Measurements from ENCODE around the gene ILDR2. TPM values are rescaled to one million over a fixed set of nuclear protein-coding genes. Genes with fewer than 3 reads are reported as not detected.

ILDR2 gene
- total and polyA plus RNA-seq, 10 of the 15 experiments (the other 5 are each of a cell fraction or from before 2014, with no cell fraction given), result 0.05 to 5.3 (median 1.9) TPM

GRCh38 chr1:166911624-166912023 lies 63.7 kb downstream of the ILDR2 start:
- 39% methylated on average over 1 of the region's 1 CpG for WGBS (ENCODE audit: insufficient coverage, insufficient replicate concordance, low lambda C conversion rate, missing lambda C conversion rate)
- ATAC-seq, result no peak
- no peak for TF ChIP-seq ATF2 (IDR thresholded peaks at IDR 0.05; ENCODE audit: low read length)
- TF ChIP-seq MYB (IDR thresholded peaks at IDR 0.05; ENCODE audit: borderline replicate concordance, low read depth, low read length), result no peak
- TF ChIP-seq POLR2AphosphoS2 (IDR thresholded peaks at IDR 0.05; ENCODE audit: low read depth, low read length), result no peak
- TF ChIP-seq POLR2A (IDR thresholded peaks at IDR 0.05; ENCODE audit: low read depth, low read length), result no peak
- no peak for TF ChIP-seq ESRRA (IDR thresholded peaks at IDR 0.05; ENCODE audit: low read length)
- TF ChIP-seq TAF1 (IDR thresholded peaks at IDR 0.05; ENCODE audit: borderline replicate concordance, low read depth, low read length), result no peak
- CTCF ChIA-PET, result interaction anchor here (0.8 to 17.1 kb wide), 5 partner anchors 10 to 308 kb away, joined by 4 to 734 read pairs (median 17); partner anchors contain the start of gene POU2F1
- H3K79me2 ChIP-seq (ENCODE audit: control insufficient read depth, insufficient read depth, low read length), result no peaks in the 10 kb centered on the region
- POLR2A ChIA-PET, result interaction anchor here (1.4 kb wide), 1 partner anchor 146 kb away, joined by 3 read pairs; no protein-coding TSS in a partner anchor
- SMC1A ChIA-PET (ENCODE audit: uncharacterized antibody, unreplicated experiment), result interaction anchor here (0.6 to 19.2 kb wide), 5 partner anchors 15 to 175 kb away, joined by 3 to 384 read pairs (median 4); no protein-coding TSS in a partner anchor
- H3K9ac ChIP-seq (ENCODE audit: control insufficient read depth, insufficient read depth, low read length), result no peak overlapping the region
- intact Hi-C loops (cut with micrococcal nuclease; ENCODE audit: unreplicated experiment) (loop anchor here (5.0 to 10.0 kb wide), 3 partner anchors 211 to 623 kb away; no protein-coding TSS in a partner anchor), in situ Hi-C loops (cut with MboI) (loop anchor here (10.0 kb wide), 1 partner anchor 533 kb away; no protein-coding TSS in a partner anchor)
- H3K27me3 ChIP-seq (replicated peaks in 1 of 2; ENCODE audit: control insufficient read depth in 2 of 2, insufficient read depth in 2 of 2, low read length in 1 of 2), result no peaks in the 10 kb centered on the region
- peaks cover 2% of the 10 kb centered on the region; the same call in 1 of the 3 replicates for H3K9me3 ChIP-seq (replicated peaks; ENCODE audit: control insufficient read depth, insufficient read depth, low read length)
- no peak for DNase-seq (ENCODE audit: low read depth, low spot score)
- FAIRE-seq, result no peak
- no peaks in the 10 kb centered on the region for H4K20me1 ChIP-seq (ENCODE audit: control insufficient read depth, insufficient read depth)
- RAD21 ChIA-PET (ENCODE audit: unreplicated experiment), result interaction anchor here (0.7 to 10.5 kb wide), 4 partner anchors 141 to 193 kb away, joined by 3 to 305 read pairs (median 14); no protein-coding TSS in a partner anchor
- H3K4me1 ChIP-seq (ENCODE audit: control insufficient read depth, insufficient read depth, low read length), result peaks cover 5% of the 10 kb centered on the region; the same call in 1 of the 2 replicates
- H3K4me3 ChIP-seq, result no peak overlapping the region
- BruUV-seq (replicated peaks), result no TSS peak
- no peak overlapping the region for H3K27ac ChIP-seq (ENCODE audit: control insufficient read depth, insufficient read depth)
- no peak overlapping the region for H2AFZ ChIP-seq (ENCODE audit: control insufficient read depth, low read depth, low read length)
- no peak overlapping the region for H3K4me2 ChIP-seq (ENCODE audit: control insufficient read depth, insufficient read depth)
- no peaks in the 10 kb centered on the region for H3K36me3 ChIP-seq (ENCODE audit: control insufficient read depth in 2 of 2, insufficient read depth in 2 of 2, low read length in 1 of 2)
